H9 (cell line): ENCODE results near the gene TAF4. TPM values are rescaled to one million over a fixed set of nuclear protein-coding genes. Genes with fewer than 3 reads are reported as not detected.

ENCODE experiments used
- DNase-seq: peaks from one replicate; pipeline ENCODE4 v3.0.0-alpha.2; 2017
- H2AFZ ChIP-seq: one replicate; pipeline ENCODE4 v1.6.1; 2013; ENCODE audit warnings: mild to moderate bottlenecking, low read length, control low read depth, moderate library complexity
- H2AK5ac ChIP-seq: 2 replicates; pipeline ENCODE4 v1.6.1; 2013; ENCODE audit warnings: low read length, control low read depth, mixed read lengths; ENCODE audit not compliant: insufficient read length
- H2BK120ac ChIP-seq: one replicate; pipeline ENCODE4 v1.6.1; 2013; ENCODE audit warnings: low read depth, mild to moderate bottlenecking, low read length, control low read depth, inconsistent platforms; ENCODE audit not compliant: poor library complexity, severe bottlenecking
- H2BK12ac ChIP-seq: 2 replicates; pipeline ENCODE4 v1.6.1; 2013; ENCODE audit warnings: low read length, control low read depth, mixed read lengths, low read depth; ENCODE audit not compliant: insufficient read length
- H2BK15ac ChIP-seq: 2 replicates; pipeline ENCODE4 v1.6.1; 2013; ENCODE audit warnings: low read depth, low read length, control low read depth
- H2BK20ac ChIP-seq: one replicate; pipeline ENCODE4 v1.6.1; 2013; ENCODE audit warnings: low read depth, mild to moderate bottlenecking, low read length, control low read depth, inconsistent platforms; ENCODE audit not compliant: poor library complexity, severe bottlenecking
- H2BK5ac ChIP-seq: 2 replicates; pipeline ENCODE4 v1.6.1; 2013; ENCODE audit warnings: low read length, control low read depth, mixed read lengths; ENCODE audit not compliant: insufficient read length
- H3K14ac ChIP-seq: 2 replicates; pipeline ENCODE4 v1.6.1; 2013; ENCODE audit warnings: low read length, control low read depth; ENCODE audit not compliant: insufficient read depth
- H3K18ac ChIP-seq: 2 replicates; pipeline ENCODE4 v1.6.1; 2013; ENCODE audit warnings: low read depth, mild to moderate bottlenecking, mixed read lengths, low read length, control low read depth; ENCODE audit not compliant: insufficient read length
- H3K23ac ChIP-seq: 2 replicates; pipeline ENCODE4 v1.6.1; 2013; ENCODE audit warnings: low read length, control low read depth, mixed read lengths, low read depth; ENCODE audit not compliant: insufficient read length
- H3K23me2 ChIP-seq: 2 replicates; pipeline ENCODE4 v1.6.1; 2013; ENCODE audit warnings: low read depth, mild to moderate bottlenecking, mixed read lengths, low read length, control low read depth; ENCODE audit not compliant: insufficient read length, poor library complexity, severe bottlenecking
- H3K27ac ChIP-seq: 2 replicates; pipeline ENCODE4 v1.5.1; 2013; ENCODE audit warnings: low read length, control low read depth, mixed read lengths, low read depth; ENCODE audit not compliant: insufficient read length
- H3K27me3 ChIP-seq: 2 replicates; pipeline ENCODE4 v1.6.1; 2013; ENCODE audit warnings: low read length, control low read depth, inconsistent platforms; ENCODE audit not compliant: insufficient read depth
- H3K4ac ChIP-seq: 2 replicates; pipeline ENCODE4 v1.6.1; 2013; ENCODE audit warnings: low read depth, mild to moderate bottlenecking, control low read depth, inconsistent platforms, low read length, moderate library complexity
- H3K4me1 ChIP-seq: 2 replicates; pipeline ENCODE4 v1.6.1; 2013; ENCODE audit warnings: low read length, control low read depth, inconsistent platforms; ENCODE audit not compliant: insufficient read depth
- H3K4me2 ChIP-seq: 2 replicates; pipeline ENCODE4 v1.6.1; 2013; ENCODE audit warnings: low read length, control low read depth, mixed read lengths; ENCODE audit not compliant: insufficient read length, insufficient read depth
- H3K56ac ChIP-seq: 2 replicates; pipeline ENCODE4 v1.6.1; 2013; ENCODE audit warnings: low read depth, mild to moderate bottlenecking, mixed read lengths, low read length, control low read depth; ENCODE audit not compliant: insufficient read length
- H3K79me1 ChIP-seq: 2 replicates; pipeline ENCODE4 v1.6.1; 2013; ENCODE audit warnings: low read depth, mild to moderate bottlenecking, moderate library complexity, low read length, control low read depth, inconsistent platforms; ENCODE audit not compliant: insufficient read depth, poor library complexity, severe bottlenecking
- H3K79me2 ChIP-seq: 2 replicates; pipeline ENCODE4 v1.6.1; 2013; ENCODE audit warnings: low read length, control low read depth, inconsistent platforms; ENCODE audit not compliant: insufficient read depth
- H3K9ac ChIP-seq: 2 replicates; pipeline ENCODE4 v1.6.1; 2013; ENCODE audit warnings: low read length, control low read depth, mixed read lengths; ENCODE audit not compliant: insufficient read length; ENCODE audit errors: extremely low read depth
- H3K9me3 ChIP-seq: one replicate; pipeline ENCODE4 v1.6.1; 2013; ENCODE audit warnings: low read depth, low read length, inconsistent platforms; ENCODE audit not compliant: control insufficient read depth
- H3T11ph ChIP-seq: one replicate; pipeline ENCODE4 v1.6.1; 2013; ENCODE audit warnings: mild to moderate bottlenecking, low read length, control low read depth, inconsistent platforms
- H4K20me1 ChIP-seq: one replicate; pipeline ENCODE4 v1.6.1; 2013; ENCODE audit not compliant: control insufficient read depth, insufficient read length, insufficient read depth
- H4K5ac ChIP-seq: 2 replicates; pipeline ENCODE4 v1.6.1; 2013; ENCODE audit warnings: low read depth, mild to moderate bottlenecking, mixed read lengths, low read length, control low read depth; ENCODE audit not compliant: insufficient read length
- H4K8ac ChIP-seq: replicated peaks from 2 replicates; pipeline ENCODE4 v1.6.1; 2013; ENCODE audit warnings: low read length, control low read depth, mixed read lengths, low read depth; ENCODE audit not compliant: insufficient read length
- H4K91ac ChIP-seq: 2 replicates; pipeline ENCODE4 v1.6.1; 2013; ENCODE audit warnings: low read depth, mild to moderate bottlenecking, moderate library complexity, mixed read lengths, low read length, control low read depth; ENCODE audit not compliant: insufficient read length
- H3K27ac Mint-ChIP-seq, 3 experiments: 2 replicates in 2 of 3; 3 replicates in 1 of 3; pipeline ENCODE4 v1.8.0; 2020 to 2021; ENCODE audit warnings: mixed read lengths in 3 of 3, mild to moderate bottlenecking in 1 of 3, moderate library complexity in 1 of 3
- H3K27me3 Mint-ChIP-seq: 2 replicates; pipeline ENCODE4 v1.8.0; 2021; ENCODE audit warnings: low read depth, mild to moderate bottlenecking, moderate library complexity, mixed read lengths
- H3K36me3 Mint-ChIP-seq, 3 experiments: 2 replicates in 2 of 3; 3 replicates in 1 of 3; pipeline ENCODE4 v1.8.0; 2020 to 2021; ENCODE audit warnings: low read depth in 3 of 3, mixed read lengths in 3 of 3; ENCODE audit not compliant: insufficient read depth in 1 of 3
- H3K4me1 Mint-ChIP-seq, 2 experiments: 2 replicates each; pipeline ENCODE4 v1.8.0; 2020; ENCODE audit warnings: mixed read lengths in 2 of 2
- H3K4me3 Mint-ChIP-seq, 2 experiments: 2 replicates in 1 of 2; 3 replicates in 1 of 2; pipeline ENCODE4 v1.8.0; 2020 to 2021; ENCODE audit warnings: mild to moderate bottlenecking in 2 of 2, mixed read lengths in 2 of 2, moderate library complexity in 1 of 2
- H3K9me3 Mint-ChIP-seq, 2 experiments: 2 replicates in 1 of 2; 3 replicates in 1 of 2; pipeline ENCODE4 v1.8.0; 2020; ENCODE audit warnings: mild to moderate bottlenecking in 2 of 2, mixed read lengths in 2 of 2, moderate library complexity in 1 of 2
- CTCF ChIP-seq: fragments of 200-600 bp; sonication (generic); conservative IDR thresholded peaks from 3 replicates; pipeline ENCODE4 v1.8.0; 2021; ENCODE audit warnings: antibody characterized with exemption, mild to moderate bottlenecking
- WGBS: extraction: QIAGEN DNeasy Blood & Tissue Kit; methylation state at CpG from one replicate; pipeline ENCODE4 v1.1.7; 2013; ENCODE audit warnings: missing lambda C conversion rate, low lambda C conversion rate, mixed read lengths; ENCODE audit not compliant: insufficient read length; ENCODE audit errors: extremely low coverage; 5-methylcytosine and 5-hydroxymethylcytosine counted together
- total RNA-seq: library from RNA; stranded (reverse); gene quantifications from 2 replicates; pipeline ENCODE4 v1.2.1, GENCODE V29; 2021

TAF4 gene
- total RNA-seq, 1 experiment from 2014 or later = 30.8 TPM

GRCh38 chr20:61998343-61999121 lies 67.1 kb downstream of the TAF4 start:
- no peak overlapping the region for H3K4me3 Mint-ChIP-seq
- H2AK5ac ChIP-seq = no peak overlapping the region
- H3K23ac ChIP-seq = no peak overlapping the region
- DNase-seq = no peak
- no peak overlapping the region for H4K5ac ChIP-seq
- no peaks in the 10 kb centered on the region for H3K27me3 Mint-ChIP-seq
- H3K14ac ChIP-seq = no peak overlapping the region
- no peak overlapping the region for H2BK20ac ChIP-seq
- no peak overlapping the region for H3K9ac ChIP-seq
- no peaks in the 10 kb centered on the region for H3K23me2 ChIP-seq
- no peaks in the 10 kb centered on the region for H3K9me3 ChIP-seq
- peaks cover 76 to 95% (median 93%) of the 10 kb centered on the region in 3 experiments for H3K36me3 Mint-ChIP-seq
- WGBS = no CpG with 5 or more reads among the region's 19 CpGs
- no peak overlapping the region for H3K4me2 ChIP-seq
- no peak overlapping the region for H2BK15ac ChIP-seq
- no peak overlapping the region for H2BK12ac ChIP-seq
- H3K56ac ChIP-seq = no peak overlapping the region
- no peaks in the 10 kb centered on the region for H3K79me1 ChIP-seq
- H2BK5ac ChIP-seq = no peak overlapping the region
- no peak overlapping the region for H3K27ac Mint-ChIP-seq
- no peak overlapping the region for H3K18ac ChIP-seq
- H4K91ac ChIP-seq = no peak overlapping the region
- H4K20me1 ChIP-seq = no peaks in the 10 kb centered on the region
- H3K4ac ChIP-seq = no peak overlapping the region
- no peaks in the 10 kb centered on the region for H3K4me1 Mint-ChIP-seq
- no peak overlapping the region for H3K27ac ChIP-seq
- no peak overlapping the region for H2BK120ac ChIP-seq
- H3K4me1 ChIP-seq = no peaks in the 10 kb centered on the region
- no peaks in the 10 kb centered on the region for H3K27me3 ChIP-seq
- no peaks in the 10 kb centered on the region for H3K9me3 Mint-ChIP-seq
- H3K79me2 ChIP-seq = no peaks in the 10 kb centered on the region
- H3T11ph ChIP-seq = no peak overlapping the region
- no peak overlapping the region for H4K8ac ChIP-seq
- no peak overlapping the region for H2AFZ ChIP-seq
- TF ChIP-seq CTCF = no peak
